Glomerular endothelial cell (primary cell): ENCODE results near the gene CD302. TPM values are rescaled to one million over a fixed set of nuclear protein-coding genes. Genes with fewer than 3 reads are reported as not detected.

Experiments used
- total RNA-seq: library from RNA; depleted of rRNA; stranded (reverse); fragments of >200 nt; gene quantifications from 2 replicates; pipeline ENCODE4 v1.2.3, GENCODE V29; 2015

CD302 gene
- total RNA-seq, 1 donor from 2014 or later = 8.2 TPM

Other genes starting within 250 kb of the CD302 start
- gene BAZ2B, start 181.7 kb downstream of the CD302 start, total RNA-seq = 43.3 and 79.3 TPM in 2 replicates
- gene MARCHF7, start 85.7 kb downstream of the CD302 start, total RNA-seq = 76.1 and 100 TPM in 2 replicates
- 11.2 and 14.7 TPM in 2 replicates for gene LY75, start 106.5 kb upstream of the CD302 start, total RNA-seq